Measurements from ENCODE around the gene NPAS3. TPM values are rescaled to one million over a fixed set of nuclear protein-coding genes. Genes with fewer than 3 reads are reported as not detected.

NPAS3 gene
- total RNA-seq, 2 donors from 2014 or later, result 1.1 to 1.8 TPM

DNA sequence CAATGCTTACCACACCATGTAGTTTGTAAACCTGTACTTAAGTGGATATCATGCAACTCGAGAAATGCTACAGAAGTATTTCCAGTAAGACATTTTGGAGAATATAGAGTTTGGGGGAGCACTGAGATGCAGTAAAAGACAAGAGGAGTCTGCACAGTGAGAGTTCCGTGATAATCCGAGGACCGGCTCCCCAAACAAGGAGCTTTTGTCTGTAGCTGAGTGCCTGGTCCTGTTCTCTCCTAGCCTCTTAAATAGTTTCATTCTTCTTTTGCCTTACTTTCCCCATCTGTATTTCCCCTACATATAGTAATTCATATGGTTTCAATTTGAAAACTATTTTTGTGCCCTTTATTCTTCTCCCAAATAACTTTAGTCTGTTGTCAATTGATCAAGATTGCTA is 648.1 kb downstream of the NPAS3 start:
- no peaks in the 10 kb centered on the region for H3K9me3 ChIP-seq
- DNase-seq (ENCODE audit: low spot score), result no peak
- H3K27ac ChIP-seq, result no peak overlapping the region
- TF ChIP-seq, protein P1, sequence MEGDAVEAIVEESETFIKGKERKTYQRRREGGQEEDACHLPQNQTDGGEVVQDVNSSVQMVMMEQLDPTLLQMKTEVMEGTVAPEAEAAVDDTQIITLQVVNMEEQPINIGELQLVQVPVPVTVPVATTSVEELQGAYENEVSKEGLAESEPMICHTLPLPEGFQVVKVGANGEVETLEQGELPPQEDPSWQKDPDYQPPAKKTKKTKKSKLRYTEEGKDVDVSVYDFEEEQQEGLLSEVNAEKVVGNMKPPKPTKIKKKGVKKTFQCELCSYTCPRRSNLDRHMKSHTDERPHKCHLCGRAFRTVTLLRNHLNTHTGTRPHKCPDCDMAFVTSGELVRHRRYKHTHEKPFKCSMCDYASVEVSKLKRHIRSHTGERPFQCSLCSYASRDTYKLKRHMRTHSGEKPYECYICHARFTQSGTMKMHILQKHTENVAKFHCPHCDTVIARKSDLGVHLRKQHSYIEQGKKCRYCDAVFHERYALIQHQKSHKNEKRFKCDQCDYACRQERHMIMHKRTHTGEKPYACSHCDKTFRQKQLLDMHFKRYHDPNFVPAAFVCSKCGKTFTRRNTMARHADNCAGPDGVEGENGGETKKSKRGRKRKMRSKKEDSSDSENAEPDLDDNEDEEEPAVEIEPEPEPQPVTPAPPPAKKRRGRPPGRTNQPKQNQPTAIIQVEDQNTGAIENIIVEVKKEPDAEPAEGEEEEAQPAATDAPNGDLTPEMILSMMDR (IDR thresholded peaks at IDR 0.05), result no peak
- TF ChIP-seq POLR2A (IDR thresholded peaks at IDR 0.05) (no peak), POLR2AphosphoS5 (IDR thresholded peaks at IDR 0.05) (no peak)
- no peaks in the 10 kb centered on the region for H3K36me3 ChIP-seq
- intact Hi-C loops (cut with DNase I), result no loop called here
- no peaks in the 10 kb centered on the region for H3K27me3 ChIP-seq (replicated peaks; ENCODE audit: insufficient read depth)
- WGBS, result 84% methylated on average over 4 of the region's 4 CpGs
- H3K4me1 ChIP-seq (replicated peaks), result no peaks in the 10 kb centered on the region
- no peak overlapping the region for H3K4me3 ChIP-seq

DNA sequence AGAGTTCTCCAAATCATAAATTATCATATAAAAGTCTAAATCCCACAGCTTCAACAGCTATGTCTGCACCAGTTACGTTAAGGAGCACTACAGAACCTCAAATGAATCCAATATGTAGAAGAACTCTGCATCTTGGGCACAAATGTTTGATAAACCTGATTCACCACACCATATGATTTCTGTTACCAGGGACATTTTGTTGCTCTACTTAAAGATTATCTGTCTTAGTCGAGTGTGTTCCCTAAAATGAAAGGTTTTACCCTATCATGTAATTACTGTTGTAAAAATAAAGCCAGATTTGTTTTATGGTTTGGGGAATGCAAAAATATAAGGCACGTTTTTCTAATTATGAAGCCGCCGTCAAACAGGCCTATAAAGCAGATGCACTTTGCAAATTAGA is 649.1 kb downstream of the NPAS3 start:
- H3K4me3 ChIP-seq, result no peak overlapping the region
- WGBS, result 81% methylated on average over 5 of the region's 5 CpGs
- no peaks in the 10 kb centered on the region for H3K4me1 ChIP-seq (replicated peaks)
- intact Hi-C loops (cut with DNase I), result no loop called here
- no peaks in the 10 kb centered on the region for H3K9me3 ChIP-seq
- no peaks in the 10 kb centered on the region for H3K36me3 ChIP-seq
- H3K27me3 ChIP-seq (replicated peaks; ENCODE audit: insufficient read depth), result no peaks in the 10 kb centered on the region
- TF ChIP-seq, protein P1 (IDR thresholded peaks at IDR 0.05), result no peak
- DNase-seq (ENCODE audit: low spot score), result no peak
- no peak overlapping the region for H3K27ac ChIP-seq

DNA sequence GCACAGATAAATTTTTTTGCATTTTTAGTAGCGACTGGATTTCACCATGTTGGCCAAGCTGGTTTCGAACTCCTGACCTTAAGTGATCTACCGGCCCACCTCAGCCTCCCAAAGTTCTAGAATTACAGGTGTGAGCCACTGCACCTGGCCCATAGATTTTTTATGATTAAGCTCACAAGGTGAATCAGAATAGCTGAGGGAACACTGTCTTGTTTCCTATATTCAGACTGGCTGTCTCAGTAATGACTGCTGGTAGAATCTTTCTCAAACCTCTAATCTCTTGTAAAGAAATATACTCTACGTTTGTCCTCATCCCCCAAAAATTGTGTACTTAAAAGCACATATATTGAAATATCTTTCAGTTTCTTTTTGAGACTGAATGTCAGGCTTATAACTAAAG is 650.1 kb downstream of the NPAS3 start:
- Histone ChIP-seq H3K4me3 (no peak overlapping the region), H3K4me1 (replicated peaks) (no peaks in the 10 kb centered on the region), H3K36me3 (no peaks in the 10 kb centered on the region), H3K27ac (no peak overlapping the region), H3K27me3 (replicated peaks; ENCODE audit: insufficient read depth) (no peaks in the 10 kb centered on the region), H3K9me3 (no peaks in the 10 kb centered on the region)
- DNase-seq (ENCODE audit: low spot score), result no peak
- TF ChIP-seq POLR2AphosphoS5 (IDR thresholded peaks at IDR 0.05) (no peak), POLR2A (IDR thresholded peaks at IDR 0.05) (no peak)
- TF ChIP-seq, protein P1 (IDR thresholded peaks at IDR 0.05), result no peak
- intact Hi-C loops (cut with DNase I), result no loop called here
- WGBS, result 92% methylated on average over 4 of the region's 4 CpGs

DNA sequence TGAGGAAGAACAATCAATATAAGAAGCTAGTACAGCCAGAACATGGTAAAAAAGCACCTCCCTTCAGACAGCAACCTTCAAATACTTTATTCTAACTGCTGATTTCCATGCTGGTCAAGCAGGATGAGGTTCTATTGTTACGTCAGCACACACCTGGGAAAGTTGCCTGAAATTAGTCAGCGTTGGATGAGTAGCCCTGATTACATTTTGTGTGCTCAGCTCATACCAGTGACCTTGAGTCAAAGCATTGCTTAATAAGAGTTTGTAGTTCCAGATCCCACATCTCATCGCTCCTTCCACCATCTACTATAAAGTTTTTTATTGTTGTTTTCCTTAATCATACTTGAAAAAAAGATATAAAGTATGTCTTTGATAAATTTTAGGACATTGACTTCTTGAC is 650.7 kb downstream of the NPAS3 start:
- intact Hi-C loops (cut with DNase I), result no loop called here
- peak; percentile 5 for DNase-seq (ENCODE audit: low spot score)
- no peak overlapping the region for H3K4me3 ChIP-seq
- no peaks in the 10 kb centered on the region for H3K36me3 ChIP-seq
- H3K9me3 ChIP-seq, result no peaks in the 10 kb centered on the region
- no peak overlapping the region for H3K27ac ChIP-seq
- no peaks in the 10 kb centered on the region for H3K27me3 ChIP-seq (replicated peaks; ENCODE audit: insufficient read depth)
- TF ChIP-seq POLR2A (IDR thresholded peaks at IDR 0.05) (no peak), POLR2AphosphoS5 (IDR thresholded peaks at IDR 0.05) (peak; percentile 8)
- TF ChIP-seq, protein P1 (IDR thresholded peaks at IDR 0.05), result no peak
- H3K4me1 ChIP-seq (replicated peaks), result no peaks in the 10 kb centered on the region
- WGBS, result 21% methylated on average over 3 of the region's 3 CpGs

DNA sequence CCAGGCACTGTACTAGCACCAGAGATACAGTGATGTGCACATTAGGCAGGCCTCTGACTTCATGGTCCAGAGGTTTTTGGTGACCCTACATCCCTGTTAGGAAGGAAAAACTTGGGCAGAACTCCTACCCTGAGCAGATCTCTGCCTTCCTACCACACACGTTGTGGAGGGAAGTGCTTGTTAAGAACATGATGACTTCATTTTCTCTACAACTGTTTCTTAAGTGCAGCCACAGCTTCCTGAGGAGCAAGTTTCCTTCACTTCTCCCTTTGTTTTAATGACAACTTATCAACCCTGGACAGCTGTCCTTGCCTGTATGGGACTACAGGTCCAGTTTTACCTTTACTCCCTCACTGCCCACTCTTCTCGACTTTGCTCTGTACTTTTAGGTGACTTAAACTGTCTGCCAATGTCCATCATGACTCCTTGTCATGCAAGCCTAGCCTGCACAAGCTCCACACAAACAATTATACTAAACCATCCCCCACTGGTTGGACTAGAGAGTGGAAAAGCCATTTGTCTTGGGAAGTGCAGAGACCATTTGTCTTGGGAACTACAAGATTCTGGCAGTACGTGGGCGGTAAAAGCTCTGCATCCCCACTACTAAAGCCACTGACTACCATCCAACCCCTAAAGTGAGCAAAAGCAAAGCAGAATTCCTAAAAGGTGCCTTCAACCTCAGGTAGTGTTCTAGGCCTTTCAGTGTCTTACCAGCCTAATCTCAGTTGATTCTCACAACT is 652.4 kb downstream of the NPAS3 start:
- no peaks in the 10 kb centered on the region for H3K27me3 ChIP-seq (replicated peaks; ENCODE audit: insufficient read depth)
- no peak for TF ChIP-seq POLR2AphosphoS5 (IDR thresholded peaks at IDR 0.05)
- TF ChIP-seq, protein P1 (IDR thresholded peaks at IDR 0.05), result no peak
- TF ChIP-seq POLR2A (IDR thresholded peaks at IDR 0.05), result no peak
- H3K4me1 ChIP-seq (replicated peaks), result no peaks in the 10 kb centered on the region
- no peaks in the 10 kb centered on the region for H3K36me3 ChIP-seq
- H3K27ac ChIP-seq, result no peak overlapping the region
- H3K9me3 ChIP-seq, result no peaks in the 10 kb centered on the region
- WGBS, result 82% methylated on average over 4 of the region's 4 CpGs
- no peak overlapping the region for H3K4me3 ChIP-seq
- no peak for DNase-seq (ENCODE audit: low spot score)
- intact Hi-C loops (cut with DNase I), result no loop called here
